A172 (cell line): Measurements from ENCODE around the gene HTN3. TPM values are rescaled to one million over a fixed set of nuclear protein-coding genes. Genes with fewer than 3 reads are reported as not detected.
"Not testable (repeated sequence)": the region's sequence is repeated elsewhere in the genome, so short reads cannot be mapped to it uniquely, and the experiment has no call there.

Experiments used
- DNase-seq: peaks from one replicate; pipeline ENCODE4 v3.0.0-alpha.2; 2015; ENCODE audit warnings: low spot score
- total RNA-seq: library from RNA; depleted of rRNA; stranded (reverse); fragments of >200 nt; shearing (Covaris generic); gene quantifications from 2 replicates; pipeline ENCODE4 v1.2.3, GENCODE V29; 2014; rRNA removed

Gene HTN3
- total RNA-seq, result not detected in 2 replicates

GRCh38 chr4:70028159-70028558 lies at the start of gene HTN3:
Gene HTN3, plus strand, starts transcription at chr4:70028459. Its CDS starts 2,282 bp downstream, at chr4:70030741.
- peak; percentile 1 for DNase-seq

- DNase-seq, result peak; percentile 7
Observed at GRCh38 chr4:69984030-69984443, 44.2 kb upstream of the HTN3 start.

GRCh38 chr4:69986663-69987062 lies 41.6 kb upstream of the HTN3 start:
- no peak for DNase-seq

GRCh38 chr4:69991016-69991415 lies 37.2 kb upstream of the HTN3 start:
- DNase-seq, result no peak

GRCh38 chr4:69994782-69995181 lies 33.5 kb upstream of the HTN3 start:
- DNase-seq, result no peak

- DNase-seq, result peak; percentile 0
Observed at GRCh38 chr4:69995526-69996016, 32.7 kb upstream of the HTN3 start, which contains the start of gene STATH. Gene STATH, plus strand, starts transcription at chr4:69995966. Its CDS starts 2,472 bp downstream, at chr4:69998438.

- no peak for DNase-seq
Observed at GRCh38 chr4:69999420-69999819, 28.8 kb upstream of the HTN3 start.

- no peak for DNase-seq
Observed at GRCh38 chr4:70000711-70001110, 27.5 kb upstream of the HTN3 start.

GRCh38 chr4:70002507-70002906 lies 25.8 kb upstream of the HTN3 start:
- no peak for DNase-seq

GRCh38 chr4:70008771-70009170 lies 19.5 kb upstream of the HTN3 start:
- DNase-seq, result no peak

GRCh38 chr4:70019006-70019405 lies 9.3 kb upstream of the HTN3 start:
- DNase-seq, result not testable (repeated sequence)

- no peak for DNase-seq
Observed at GRCh38 chr4:70023218-70023617, 5.0 kb upstream of the HTN3 start.

GRCh38 chr4:70027011-70027410 lies 1.2 kb upstream of the HTN3 start:
- DNase-seq, result no peak

GRCh38 chr4:70037559-70037958 lies 9.3 kb downstream of the HTN3 start:
- DNase-seq, result not testable (repeated sequence)

GRCh38 chr4:70039928-70040327 lies 11.7 kb downstream of the HTN3 start:
- not testable (repeated sequence) for DNase-seq

GRCh38 chr4:70041652-70042286 lies 13.5 kb downstream of the HTN3 start:
- DNase-seq, result no peak

- DNase-seq, result not testable (repeated sequence)
Observed at GRCh38 chr4:70050138-70050537, 21.9 kb downstream of the HTN3 start, which contains the start of gene HTN1. Gene HTN1, plus strand, starts transcription at chr4:70050438. Its CDS starts 2,639 bp downstream, at chr4:70053077.

GRCh38 chr4:70056534-70056933 lies 28.3 kb downstream of the HTN3 start:
- DNase-seq, result not testable (repeated sequence)

GRCh38 chr4:70057651-70058050 lies 29.4 kb downstream of the HTN3 start:
- DNase-seq, result no peak

GRCh38 chr4:70059149-70059548 lies 30.9 kb downstream of the HTN3 start:
- no peak for DNase-seq

- no peak for DNase-seq
Observed at GRCh38 chr4:70062000-70062399, 33.7 kb downstream of the HTN3 start.

GRCh38 chr4:70080205-70080604 lies 51.9 kb downstream of the HTN3 start:
- no peak for DNase-seq
